ENCODE data around the gene ZSWIM7.

The ZSWIM7 gene

GRCh38 chr17:15999141-15999973 lies at the start of gene ZSWIM7, which contains the start of gene TTC19:
ZSWIM7 (minus strand) TSS chr17:15999704; CDS start chr17:15999594, 110 bp downstream.
TTC19 (plus strand) TSS chr17:15999824; CDS start chr17:15999849, 25 bp downstream.
- no peaks in the 10 kb centered on the region for H3K27me3 Mint-ChIP-seq
- peak; percentile 99 for ATAC-seq
- H3K4me1 Mint-ChIP-seq = peaks cover 27% of the 10 kb centered on the region
- no peaks in the 10 kb centered on the region for H3K9me3 Mint-ChIP-seq
- peak within 1 kb of the TSS; percentile 87 for H3K27ac Mint-ChIP-seq
- H3K4me3 Mint-ChIP-seq = peak within 1 kb of the TSS; percentile 90
- H3K36me3 Mint-ChIP-seq = peaks cover 37% of the 10 kb centered on the region

GRCh38 chr17:16048811-16049449 lies 49.4 kb upstream of the ZSWIM7 start:
- H3K4me1 Mint-ChIP-seq = peaks cover 6% of the 10 kb centered on the region
- no peaks in the 10 kb centered on the region for H3K9me3 Mint-ChIP-seq
- H3K4me3 Mint-ChIP-seq = no peak overlapping the region
- no peak overlapping the region for H3K27ac Mint-ChIP-seq
- no peaks in the 10 kb centered on the region for H3K27me3 Mint-ChIP-seq
- H3K36me3 Mint-ChIP-seq = peaks cover 63% of the 10 kb centered on the region
- no peak for ATAC-seq

GRCh38 chr17:16046966-16047365 lies 47.5 kb upstream of the ZSWIM7 start:
- H3K4me1 Mint-ChIP-seq = no peaks in the 10 kb centered on the region
- H3K27ac Mint-ChIP-seq = no peak overlapping the region
- H3K9me3 Mint-ChIP-seq = no peaks in the 10 kb centered on the region
- peaks cover 63% of the 10 kb centered on the region for H3K36me3 Mint-ChIP-seq
- no peak overlapping the region for H3K4me3 Mint-ChIP-seq
- ATAC-seq = no peak
- H3K27me3 Mint-ChIP-seq = no peaks in the 10 kb centered on the region

GRCh38 chr17:16044487-16044886 lies 45.0 kb upstream of the ZSWIM7 start:
- Mint-ChIP-seq H3K27ac (peak overlapping the region; percentile 32), H3K4me3 (no peak overlapping the region), H3K4me1 (no peaks in the 10 kb centered on the region), H3K36me3 (peaks cover 71% of the 10 kb centered on the region), H3K9me3 (no peaks in the 10 kb centered on the region), H3K27me3 (no peaks in the 10 kb centered on the region)
- ATAC-seq = no peak

GRCh38 chr17:16040710-16041251 lies 41.3 kb upstream of the ZSWIM7 start:
- no peak for ATAC-seq
- Mint-ChIP-seq H3K9me3 (no peaks in the 10 kb centered on the region), H3K27me3 (no peaks in the 10 kb centered on the region), H3K4me1 (no peaks in the 10 kb centered on the region), H3K36me3 (peaks cover 81% of the 10 kb centered on the region), H3K27ac (no peak overlapping the region), H3K4me3 (no peak overlapping the region)

- Mint-ChIP-seq H3K4me3 (no peak overlapping the region), H3K27ac (peak overlapping the region; percentile 30), H3K9me3 (no peaks in the 10 kb centered on the region), H3K36me3 (peaks cover 77% of the 10 kb centered on the region), H3K4me1 (peaks cover 9% of the 10 kb centered on the region), H3K27me3 (no peaks in the 10 kb centered on the region)
- ATAC-seq = no peak
These were observed 38.1 kb upstream of the ZSWIM7 start for GRCh38 chr17:16037636-16038035.

- H3K36me3 Mint-ChIP-seq = peaks cover 75% of the 10 kb centered on the region
- H3K4me3 Mint-ChIP-seq = no peak overlapping the region
- no peaks in the 10 kb centered on the region for H3K9me3 Mint-ChIP-seq
- peaks cover 9% of the 10 kb centered on the region for H3K4me1 Mint-ChIP-seq
- H3K27me3 Mint-ChIP-seq = no peaks in the 10 kb centered on the region
- ATAC-seq = no peak
- no peak overlapping the region for H3K27ac Mint-ChIP-seq
These were observed 36.8 kb upstream of the ZSWIM7 start for GRCh38 chr17:16036261-16036660.

- no peaks in the 10 kb centered on the region for H3K9me3 Mint-ChIP-seq
- H3K4me3 Mint-ChIP-seq = no peak overlapping the region
- no peaks in the 10 kb centered on the region for H3K27me3 Mint-ChIP-seq
- H3K4me1 Mint-ChIP-seq = peaks cover 9% of the 10 kb centered on the region
- H3K36me3 Mint-ChIP-seq = peaks cover 62% of the 10 kb centered on the region
- ATAC-seq = no peak
- H3K27ac Mint-ChIP-seq = no peak overlapping the region
These were observed 34.3 kb upstream of the ZSWIM7 start for GRCh38 chr17:16033729-16034349.

GRCh38 chr17:16027708-16028584 lies 28.4 kb upstream of the ZSWIM7 start:
- peaks cover 16% of the 10 kb centered on the region for H3K4me1 Mint-ChIP-seq
- H3K27me3 Mint-ChIP-seq = no peaks in the 10 kb centered on the region
- peaks cover 60% of the 10 kb centered on the region for H3K36me3 Mint-ChIP-seq
- peak overlapping the region; percentile 76 for H3K27ac Mint-ChIP-seq
- ATAC-seq = peak; percentile 95
- H3K4me3 Mint-ChIP-seq = no peak overlapping the region
- H3K9me3 Mint-ChIP-seq = no peaks in the 10 kb centered on the region

- Mint-ChIP-seq H3K9me3 (no peaks in the 10 kb centered on the region), H3K4me3 (no peak overlapping the region), H3K27me3 (no peaks in the 10 kb centered on the region), H3K27ac (peak overlapping the region; percentile 76), H3K4me1 (peaks cover 16% of the 10 kb centered on the region), H3K36me3 (peaks cover 56% of the 10 kb centered on the region)
- no peak for ATAC-seq
These were observed 27.4 kb upstream of the ZSWIM7 start for GRCh38 chr17:16026895-16027294.

- Mint-ChIP-seq H3K36me3 (peaks cover 70% of the 10 kb centered on the region), H3K4me3 (no peak overlapping the region), H3K9me3 (no peaks in the 10 kb centered on the region), H3K4me1 (peaks cover 16% of the 10 kb centered on the region), H3K27ac (peak overlapping the region; percentile 40), H3K27me3 (no peaks in the 10 kb centered on the region)
- no peak for ATAC-seq
These were observed 25.7 kb upstream of the ZSWIM7 start for GRCh38 chr17:16025202-16025601.

GRCh38 chr17:16023881-16024280 lies 24.4 kb upstream of the ZSWIM7 start:
- Mint-ChIP-seq H3K36me3 (peaks cover 73% of the 10 kb centered on the region), H3K4me3 (no peak overlapping the region), H3K27ac (no peak overlapping the region), H3K4me1 (peaks cover 16% of the 10 kb centered on the region), H3K27me3 (no peaks in the 10 kb centered on the region), H3K9me3 (no peaks in the 10 kb centered on the region)
- ATAC-seq = no peak

GRCh38 chr17:16019347-16019746 lies 19.8 kb upstream of the ZSWIM7 start:
- H3K27me3 Mint-ChIP-seq = no peaks in the 10 kb centered on the region
- no peak for ATAC-seq
- H3K9me3 Mint-ChIP-seq = no peaks in the 10 kb centered on the region
- peaks cover 49% of the 10 kb centered on the region for H3K36me3 Mint-ChIP-seq
- H3K4me3 Mint-ChIP-seq = no peak overlapping the region
- no peak overlapping the region for H3K27ac Mint-ChIP-seq
- peaks cover 6% of the 10 kb centered on the region for H3K4me1 Mint-ChIP-seq

- no peak overlapping the region for H3K27ac Mint-ChIP-seq
- peaks cover 42% of the 10 kb centered on the region for H3K36me3 Mint-ChIP-seq
- no peak overlapping the region for H3K4me3 Mint-ChIP-seq
These were observed 14.5 kb upstream of the ZSWIM7 start for GRCh38 chr17:16013943-16014407.

More at GRCh38 chr17:16013943-16014407, 14.5 kb upstream of the ZSWIM7 start:
- no peaks in the 10 kb centered on the region for H3K9me3 Mint-ChIP-seq
- H3K27me3 Mint-ChIP-seq = no peaks in the 10 kb centered on the region
- no peak for ATAC-seq
- H3K4me1 Mint-ChIP-seq = peaks cover 12% of the 10 kb centered on the region

Data from stimulated activated memory B cell treated with anti-CD40 and anti-IgM and Interleukin-4, amounts not matched to agents 10 μg/mL and 1 μg/mL and 100 μg/mL, for 72 hours (primary cell).